Fibroblast of villous mesenchyme (primary cell): ENCODE data around the gene IGSF23. TPM values are rescaled to one million over a fixed set of nuclear protein-coding genes. Genes with fewer than 3 reads are reported as not detected.

Experiments
- DNase-seq: peaks from one replicate; pipeline ENCODE4 v3.0.0-alpha.2; 2010; ENCODE audit warnings: low read depth
- H3K4me3 ChIP-seq: 2 replicates; pipeline ENCODE4 v1.5.1; 2011; ENCODE audit warnings: low read depth, mild to moderate bottlenecking, low read length
- CTCF ChIP-seq: IDR thresholded peaks from 2 replicates; pipeline ENCODE4 v1.5.1; 2012; ENCODE audit warnings: low read depth, mild to moderate bottlenecking, low read length; ENCODE audit not compliant: insufficient read depth
- total RNA-seq: library from RNA; depleted of rRNA; stranded (reverse); fragments of >200 nt; gene quantifications from 2 replicates; pipeline ENCODE4 v1.2.3, GENCODE V29; 2012

IGSF23 gene
- total RNA-seq, 1 donor = 0.43 TPM

GRCh38 chr19:44637390-44637764 lies 24.0 kb downstream of the IGSF23 start:
- no peak for TF ChIP-seq CTCF
- no peak for DNase-seq
- no peak overlapping the region for H3K4me3 ChIP-seq

- no peak overlapping the region for H3K4me3 ChIP-seq
- DNase-seq = peak; percentile 64
These were observed 27.2 kb downstream of the IGSF23 start for GRCh38 chr19:44640518-44640917.

GRCh38 chr19:44641501-44642265 lies 28.3 kb downstream of the IGSF23 start:
- no peak for TF ChIP-seq CTCF
- H3K4me3 ChIP-seq = no peak overlapping the region
- no peak for DNase-seq

More at GRCh38 chr19:44640518-44640917, 27.2 kb downstream of the IGSF23 start:
- TF ChIP-seq CTCF = no peak

GRCh38 chr19:44642377-44642776 lies 29.0 kb downstream of the IGSF23 start:
- TF ChIP-seq CTCF = no peak
- DNase-seq = no peak
- H3K4me3 ChIP-seq = no peak overlapping the region

GRCh38 chr19:44643605-44644401 lies 30.4 kb downstream of the IGSF23 start, which contains the start of gene PVR:
TSS of gene PVR (plus strand) at chr19:44643910. CDS start at chr19:44644097, 187 bp downstream.
- no peak for TF ChIP-seq CTCF
- peak within 1 kb of the TSS; percentile 91 for H3K4me3 ChIP-seq
- peak; percentile 71 for DNase-seq

GRCh38 chr19:44644402-44645016 lies 31.1 kb downstream of the IGSF23 start:
- TF ChIP-seq CTCF = no peak
- DNase-seq = peak; percentile 61
- H3K4me3 ChIP-seq = peak overlapping the region; percentile 91
